ENCODE results near the gene GAD2.

- TF ChIP-seq CTCF (IDR thresholded peaks at IDR 0.05) = no peak
- TF ChIP-seq POLR2A (IDR thresholded peaks at IDR 0.05) = no peak
These were observed 35.4 kb downstream of the GAD2 start for GRCh38 chr10:26251925-26252324.

All from thyroid gland (tissue), 4 donors.